ENCODE data around the gene PTPRO.

- TF ChIP-seq CTCF (IDR thresholded peaks at IDR 0.05) (no peak), EZH2 (IDR thresholded peaks at IDR 0.05) (no peak)
Measured at GRCh38 chr12:15423629-15424028, 101.3 kb downstream of the PTPRO start.
